Calu3 (cell line): ENCODE measurements around the gene ARHGEF28. TPM values are rescaled to one million over a fixed set of nuclear protein-coding genes. Genes with fewer than 3 reads are reported as not detected.
A peak's percentile ranks its signal among the peaks of the same experiment; 100 is the strongest.

Source experiments
- BruUV-seq: library from RNA; stranded (reverse); fragments of 400-500 nt; replicated peaks from 2 replicates; lab custom pipeline; 2021; lab: Mats Ljungman, UMichigan
- CTCF ChIA-PET: fragments of 300-600 bp; sonication (Branson Sonifier 250); formaldehyde crosslinking; loops from one replicate; lab custom pipeline; 2022; ENCODE audit warnings: antibody characterized with exemption; lab: Charles Lee
- DNase-seq: peaks from one replicate; pipeline ENCODE4 v3.0.0; 2022
- H3K27ac Mint-ChIP-seq: one replicate; pipeline ENCODE4 v1.8.0; 2022; ENCODE audit warnings: mixed read lengths; ENCODE audit not compliant: unreplicated experiment
- H3K27me3 Mint-ChIP-seq: one replicate; pipeline ENCODE4 v1.8.0; 2022; ENCODE audit warnings: mixed read lengths; ENCODE audit not compliant: unreplicated experiment
- H3K36me3 Mint-ChIP-seq: one replicate; pipeline ENCODE4 v1.8.0; 2022; ENCODE audit warnings: mild to moderate bottlenecking, moderate library complexity, mixed read lengths; ENCODE audit not compliant: insufficient read depth, unreplicated experiment
- H3K4me1 Mint-ChIP-seq: one replicate; pipeline ENCODE4 v1.8.0; 2022; ENCODE audit warnings: mild to moderate bottlenecking, low read depth, mixed read lengths; ENCODE audit not compliant: unreplicated experiment
- H3K4me3 Mint-ChIP-seq: one replicate; pipeline ENCODE4 v1.8.0; 2022; ENCODE audit warnings: mild to moderate bottlenecking, low read depth, moderate library complexity, mixed read lengths; ENCODE audit not compliant: unreplicated experiment
- H3K9me3 Mint-ChIP-seq: one replicate; pipeline ENCODE4 v1.8.0; 2022; ENCODE audit warnings: low read depth, mixed read lengths; ENCODE audit not compliant: unreplicated experiment
- CTCF ChIP-seq: fragments of 200-600 bp; IDR thresholded peaks from one replicate; pipeline ENCODE4 v1.8.0; 2022; ENCODE audit warnings: antibody characterized with exemption; ENCODE audit not compliant: unreplicated experiment
- intact Hi-C: fragments of 100-400 bp; cut with micrococcal nuclease; formaldehyde crosslinking; loops from one replicate; pipeline ENCODE4 v1.10.0; 2022; ENCODE audit not compliant: unreplicated experiment
- total RNA-seq: library from RNA; stranded (reverse); gene quantifications from 2 replicates; pipeline ENCODE4 v1.2.3, GENCODE V29; 2022

Gene ARHGEF28
- total RNA-seq, 1 experiment from 2014 or later, result 92.0 TPM

GRCh38 chr5:73863876-73864275 lies 237.9 kb downstream of the ARHGEF28 start:
- BruUV-seq, result no TSS peak
- Mint-ChIP-seq H3K27ac (peak overlapping the region; percentile 34), H3K36me3 (peaks cover 88% of the 10 kb centered on the region), H3K27me3 (no peaks in the 10 kb centered on the region), H3K4me1 (peaks cover 14% of the 10 kb centered on the region), H3K9me3 (no peaks in the 10 kb centered on the region), H3K4me3 (no peak overlapping the region)
- CTCF ChIA-PET, result no interaction called here
- intact Hi-C loops, result no loop called here
- no peak for DNase-seq
- TF ChIP-seq CTCF, result no peak

- no peaks in the 10 kb centered on the region for H3K27me3 Mint-ChIP-seq
- no peak overlapping the region for H3K4me3 Mint-ChIP-seq
- no peak overlapping the region for H3K27ac Mint-ChIP-seq
- H3K9me3 Mint-ChIP-seq, result no peaks in the 10 kb centered on the region
- CTCF ChIA-PET, result no interaction called here
- no TSS peak for BruUV-seq
- no peak for TF ChIP-seq CTCF
- intact Hi-C loops, result no loop called here
- H3K4me1 Mint-ChIP-seq, result peaks cover 14% of the 10 kb centered on the region
- peaks cover 88% of the 10 kb centered on the region for H3K36me3 Mint-ChIP-seq
- no peak for DNase-seq
These were observed 239.3 kb downstream of the ARHGEF28 start for GRCh38 chr5:73865315-73865714.

- Mint-ChIP-seq H3K36me3 (peaks cover 89% of the 10 kb centered on the region), H3K27ac (no peak overlapping the region), H3K4me1 (peaks cover 6% of the 10 kb centered on the region), H3K27me3 (no peaks in the 10 kb centered on the region), H3K9me3 (no peaks in the 10 kb centered on the region), H3K4me3 (no peak overlapping the region)
- no peak for DNase-seq
- intact Hi-C loops, result no loop called here
- CTCF ChIA-PET, result no interaction called here
- no TSS peak for BruUV-seq
- TF ChIP-seq CTCF, result no peak
These were observed 241.6 kb downstream of the ARHGEF28 start for GRCh38 chr5:73867345-73868335.

GRCh38 chr5:73883646-73884045 lies 257.6 kb downstream of the ARHGEF28 start:
- Mint-ChIP-seq H3K36me3 (peaks cover 66% of the 10 kb centered on the region), H3K27me3 (no peaks in the 10 kb centered on the region), H3K27ac (no peak overlapping the region), H3K9me3 (no peaks in the 10 kb centered on the region), H3K4me3 (no peak overlapping the region), H3K4me1 (no peaks in the 10 kb centered on the region)
- CTCF ChIA-PET, result no interaction called here
- no peak for TF ChIP-seq CTCF
- intact Hi-C loops, result no loop called here
- BruUV-seq, result no TSS peak
- no peak for DNase-seq
